HepG2 (cell line): ENCODE measurements around the gene NUP54. TPM values are rescaled to one million over a fixed set of nuclear protein-coding genes. Genes with fewer than 3 reads are reported as not detected.
A peak's percentile ranks its signal among the peaks of the same experiment; 100 is the strongest.

Source experiments
- ATAC-seq: fragments of 200-7000 bp; cut with Tn5 transposase; 3 replicates; pipeline ENCODE4 v1.9.1; 2020; ENCODE audit warnings: mild to moderate bottlenecking, moderate library complexity
- BruUV-seq: library from RNA; stranded (reverse); fragments of 400-500 nt; replicated peaks from 2 replicates; lab custom pipeline; 2021; lab: Mats Ljungman, UMichigan
- CTCF ChIA-PET: fragments of 300-600 bp; formaldehyde crosslinking; extraction: SDS; loops from one replicate; lab custom pipeline; 2021; ENCODE audit warnings: low total read pairs, inconsistent platforms, low intra/inter-chr PET ratio; lab: Yijun Ruan, JAX
- POLR2A ChIA-PET: fragments of 350-600 bp; sonication (Branson Sonifier 250); formaldehyde crosslinking; loops from one replicate; lab custom pipeline; 2020; ENCODE audit warnings: antibody characterized with exemption, inconsistent platforms; lab: Yijun Ruan, JAX
- DNase-seq: peaks from one replicate; pipeline ENCODE4 v3.0.0-alpha.2; 2015; ENCODE audit warnings: low spot score
- FAIRE-seq: peaks from 3 replicates; lab custom pipeline; 2011; peaks lifted over from hg19 to GRCh38; lab: Jason Lieb, UNC
- H2AFZ ChIP-seq: one replicate; pipeline ENCODE4 v1.6.1; 2011; ENCODE audit warnings: low read length, inconsistent platforms
- H3K27ac ChIP-seq: fragments of 300-600 bp; 3 replicates; pipeline ENCODE4 v1.8.0; 2011; ENCODE audit warnings: mixed run types, mild to moderate bottlenecking, mixed read lengths, low read length, inconsistent platforms; ENCODE audit not compliant: insufficient read depth; ENCODE audit errors: extremely low read length
- H3K27me3 ChIP-seq, 2 experiments: fragments of 200-600 bp in 1 of 2; 2 replicates in 1 of 2; 3 replicates in 1 of 2; pipeline versions ENCODE4 v1.6.0 to v1.8.0; 2011; ENCODE audit warnings: low read length in 2 of 2, mild to moderate bottlenecking in 2 of 2, moderate library complexity in 2 of 2, inconsistent platforms in 1 of 2; ENCODE audit not compliant: insufficient read depth in 2 of 2, control insufficient read depth in 1 of 2
- H3K36me3 ChIP-seq, 2 experiments: fragments of 200-600 bp in 1 of 2; replicated peaks in 1 of 2; 2 replicates in 1 of 2; 3 replicates in 1 of 2; pipeline versions ENCODE4 v1.5.1 to v1.8.0; 2011; ENCODE audit warnings: low read length in 2 of 2, inconsistent platforms in 1 of 2; ENCODE audit not compliant: insufficient read depth in 2 of 2, control insufficient read depth in 1 of 2
- H3K4me1 ChIP-seq: 2 replicates; pipeline ENCODE4 v1.5.1; 2012; ENCODE audit warnings: low read length, inconsistent platforms; ENCODE audit not compliant: insufficient read depth
- H3K4me2 ChIP-seq: 2 replicates; pipeline ENCODE4 v1.6.0; 2011; ENCODE audit warnings: low read depth, low read length, inconsistent platforms
- H3K4me3 ChIP-seq, 3 experiments: fragments of 200-600 bp in 1 of 3; sonication (generic), shearing (Covaris generic) in 1 of 3; replicated peaks in 1 of 3; 2 replicates each; pipeline ENCODE4 v1.5.1; 2011 to 2016; ENCODE audit warnings: low read length in 3 of 3, inconsistent platforms in 2 of 3, low read depth in 2 of 3, mild to moderate bottlenecking in 2 of 3, control low read depth in 1 of 3, mixed read lengths in 1 of 3; ENCODE audit not compliant: insufficient read depth in 1 of 3
- H3K79me2 ChIP-seq: one replicate; pipeline ENCODE4 v1.6.1; 2011; ENCODE audit warnings: low read length, inconsistent platforms; ENCODE audit not compliant: insufficient read depth
- H3K9ac ChIP-seq: 2 replicates; pipeline ENCODE4 v1.6.0; 2011; ENCODE audit warnings: mild to moderate bottlenecking, low read depth, low read length, inconsistent platforms; ENCODE audit not compliant: insufficient read depth
- H3K9me3 ChIP-seq: 2 replicates; pipeline ENCODE4 v1.5.1; 2012; ENCODE audit warnings: mild to moderate bottlenecking, low read length
- H4K20me1 ChIP-seq: 2 replicates; pipeline ENCODE4 v1.6.0; 2011; ENCODE audit warnings: inconsistent platforms, mild to moderate bottlenecking, low read length, moderate library complexity; ENCODE audit not compliant: insufficient read depth
- CEBPB ChIP-seq: IDR thresholded peaks from 2 replicates; pipeline ENCODE4 v1.6.1; 2011; ENCODE audit warnings: low read depth, low read length, improper control_type of control experiment, borderline replicate concordance
- ELF4 ChIP-seq: sonication (generic); formaldehyde crosslinking; IDR thresholded peaks from 2 replicates; pipeline ENCODE4 v1.5.0; 2020; ENCODE audit warnings: missing genetic modification reagents, mild to moderate bottlenecking, moderate library complexity, borderline replicate concordance
- ZNF124 ChIP-seq: sonication (generic); formaldehyde crosslinking; IDR thresholded peaks from 2 replicates; pipeline ENCODE4 v1.4.0; 2020; ENCODE audit warnings: missing genetic modification reagents
- ZNF207 ChIP-seq: fragments of 450-650 bp; IDR thresholded peaks from 2 replicates; pipeline ENCODE4 v1.6.1; 2016; ENCODE audit warnings: antibody characterized with exemption, borderline replicate concordance
- ZNF33B ChIP-seq: sonication (generic); formaldehyde crosslinking; IDR thresholded peaks from 2 replicates; pipeline ENCODE4 v1.5.1; 2020; ENCODE audit warnings: mild to moderate bottlenecking, missing genetic modification reagents
- ZNF607 ChIP-seq: sonication (generic); formaldehyde crosslinking; IDR thresholded peaks from 2 replicates; pipeline ENCODE4 v1.5.1; 2020; ENCODE audit warnings: missing genetic modification reagents, mild to moderate bottlenecking, borderline replicate concordance
- WGBS: methylation state at CpG from one replicate; pipeline ENCODE4 v1.1.6; 2017; ENCODE audit warnings: low lambda C conversion rate; 5-methylcytosine and 5-hydroxymethylcytosine counted together
- in situ Hi-C: cut with HindIII; loops from 2 replicates; pipeline ENCODE4 v1.10.0; 2017; ENCODE audit warnings: low pct_unique_long_range_greater_than_20kb; ENCODE audit not compliant: extremely low pct_ligation_motif_present
- intact Hi-C: fragments of 100-400 bp; cut with micrococcal nuclease; formaldehyde crosslinking; loops from one replicate; pipeline ENCODE4 v1.10.0; 2022; ENCODE audit not compliant: unreplicated experiment
- polyA plus RNA-seq, 8 experiments: library from polyadenylated mRNA; depleted of rRNA in 3 of 8; stranded (reverse) in 7 of 8; unstranded in 1 of 8; fragments of >200 nt; fragmentation: Illumina TruSeq in 4 of 8; extraction: Trizol in 4 of 8; gene quantifications; 2 replicates each; pipeline versions ENCODE4 v1.2.1 to v1.2.3, GENCODE V29; 2011 to 2016; ENCODE audit warnings: low read depth in 4 of 8, missing spikeins in 1 of 8, mixed read lengths in 1 of 8; ENCODE audit not compliant: insufficient read depth in 1 of 8
- total RNA-seq, 5 experiments: library from RNA; depleted of rRNA; stranded (reverse); fragments of >200 nt; fragmentation: Illumina TruSeq; extraction: Trizol; gene quantifications; 2 replicates each; pipeline ENCODE4 v1.2.3, GENCODE V29; 2016; ENCODE audit warnings: low read depth in 1 of 5
- TF ChIP-seq, protein P1 (sequence below): sonication (generic); formaldehyde crosslinking; IDR thresholded peaks from 2 replicates; pipeline ENCODE4 v1.4.0; 2020; ENCODE audit warnings: missing genetic modification reagents; ENCODE audit errors: not compliant biosample characterization

NUP54 gene
- total and polyA plus RNA-seq, 2 of the 13 experiments (the other 11 are each of a cell fraction or from before 2014, with no cell fraction given): 36.1 to 69.3 TPM

DNA sequence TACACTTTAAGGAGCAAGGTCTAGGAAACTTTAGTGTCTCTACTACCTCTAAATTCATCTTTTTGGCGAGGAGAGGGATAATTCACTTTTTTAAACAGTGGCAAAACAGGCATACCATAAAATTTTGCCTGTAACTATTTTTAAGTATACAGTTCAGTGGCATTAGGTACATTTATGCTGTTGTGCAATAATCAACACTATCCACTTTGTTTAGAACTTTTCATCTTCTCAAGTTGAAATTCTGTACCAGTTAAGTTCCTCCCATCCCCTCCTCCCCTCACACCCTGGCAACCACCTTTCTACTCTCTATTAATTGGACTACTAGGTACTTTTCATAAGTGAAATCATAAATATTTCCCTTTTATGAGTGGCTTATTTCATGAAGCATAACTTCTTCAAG, 31.4 kb downstream of the NUP54 start:
- Histone ChIP-seq H3K4me1 (no peaks in the 10 kb centered on the region), H3K36me3 (peaks cover 7 to 28% of the 10 kb centered on the region in 2 experiments), H3K9me3 (no peaks in the 10 kb centered on the region), H3K79me2 (no peaks in the 10 kb centered on the region), H3K9ac (no peak overlapping the region), H3K4me3 (no peak overlapping the region), H3K27me3 (no peaks in the 10 kb centered on the region), H4K20me1 (no peaks in the 10 kb centered on the region; the same call in 1 of the 2 replicates), H2AFZ (no peak overlapping the region), H3K4me2 (no peak overlapping the region), H3K27ac (no peak overlapping the region)
- DNase-seq (no peak), ATAC-seq (no peak), FAIRE-seq (no peak)
- ChIA-PET POLR2A (no interaction called here), CTCF (no interaction called here)
- TF ChIP-seq, protein P1, sequence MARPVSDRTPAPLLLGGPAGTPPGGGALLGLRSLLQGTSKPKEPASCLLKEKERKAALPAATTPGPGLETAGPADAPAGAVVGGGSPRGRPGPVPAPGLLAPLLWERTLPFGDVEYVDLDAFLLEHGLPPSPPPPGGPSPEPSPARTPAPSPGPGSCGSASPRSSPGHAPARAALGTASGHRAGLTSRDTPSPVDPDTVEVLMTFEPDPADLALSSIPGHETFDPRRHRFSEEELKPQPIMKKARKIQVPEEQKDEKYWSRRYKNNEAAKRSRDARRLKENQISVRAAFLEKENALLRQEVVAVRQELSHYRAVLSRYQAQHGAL: no peak
- TF ChIP-seq CEBPB: peak; percentile 47; the same call in 1 of the 2 replicates
- no peak for TF ChIP-seq ZNF124 (CRISPR knock-in tag)
- no peak for TF ChIP-seq ELF4 (CRISPR knock-in tag)
- no peak for TF ChIP-seq ZNF607 (CRISPR knock-in tag)
- 96% methylated on average over 1 of the region's 1 CpG for WGBS
- BruUV-seq: no TSS peak
- in situ Hi-C loops: no loop called here
- intact Hi-C loops: no loop called here

DNA sequence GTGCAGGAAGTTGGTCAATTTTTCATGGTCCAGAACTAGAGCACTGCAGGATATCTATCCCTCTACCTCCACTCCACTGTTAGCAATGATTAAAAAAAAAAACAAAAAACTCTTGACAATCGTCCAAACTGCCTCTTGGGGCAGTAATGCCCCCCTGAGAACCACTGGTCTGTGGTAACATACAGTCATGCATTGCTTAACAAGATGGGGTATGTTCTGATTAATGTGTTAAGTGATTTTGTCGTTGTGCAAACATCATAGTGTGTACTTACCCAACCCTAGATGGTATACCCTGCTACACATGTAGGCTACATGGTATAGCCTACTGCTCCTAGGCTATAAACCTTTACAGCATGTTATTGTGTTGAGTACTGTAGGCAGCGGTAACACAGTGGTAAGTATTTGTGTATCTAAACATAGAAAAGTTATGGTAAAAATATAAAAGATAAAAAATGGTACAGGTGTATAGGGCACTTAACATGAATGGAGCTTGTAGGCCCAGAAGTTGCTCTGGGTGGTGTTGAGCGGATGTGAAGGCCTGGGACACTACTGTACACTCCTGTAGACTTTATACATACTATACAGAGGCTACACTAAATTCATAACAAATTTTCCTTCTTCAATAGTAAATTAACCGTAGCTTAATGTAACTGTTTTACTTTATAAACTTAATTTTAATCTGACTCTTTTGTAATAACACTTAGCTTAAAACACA, 39.6 kb downstream of the NUP54 start:
- TF ChIP-seq ZNF33B (CRISPR knock-in tag): no peak
- TF ChIP-seq ZNF207: no peak
- POLR2A ChIA-PET: no interaction called here
- no peaks in the 10 kb centered on the region; a peak in 2 of 5 replicates for H3K36me3 ChIP-seq

More for the DNA sequence above, 39.6 kb downstream of the NUP54 start:
- no peak overlapping the region for H3K9ac ChIP-seq
- no peaks in the 10 kb centered on the region for H3K9me3 ChIP-seq
- intact Hi-C loops: no loop called here
- peak; percentile 39 for FAIRE-seq
- H3K27me3 ChIP-seq: no peaks in the 10 kb centered on the region
- no peaks in the 10 kb centered on the region for H4K20me1 ChIP-seq
- in situ Hi-C loops: no loop called here
- peak; percentile 63 for ATAC-seq
- no TSS peak for BruUV-seq
- 37% methylated on average over 5 of the region's 5 CpGs for WGBS
- H3K4me1 ChIP-seq: no peaks in the 10 kb centered on the region
- no peak overlapping the region for H3K4me2 ChIP-seq
- CTCF ChIA-PET: no interaction called here
- no peak overlapping the region for H3K4me3 ChIP-seq
- no peaks in the 10 kb centered on the region for H3K79me2 ChIP-seq
- H3K27ac ChIP-seq: no peak overlapping the region
- H2AFZ ChIP-seq: no peak overlapping the region
- peak; percentile 20 for DNase-seq
